ENCODE data around the gene GPD2. TPM values are rescaled to one million over a fixed set of nuclear protein-coding genes. Genes with fewer than 3 reads are reported as not detected.
"Not testable (repeated sequence)": the region's sequence is repeated elsewhere in the genome, so short reads cannot be mapped to it uniquely, and the experiment has no call there.

The GPD2 gene
- total RNA-seq, 1 donor from 2014 or later = 14.5 TPM

GRCh38 chr2:156471762-156472161, 35.6 kb downstream of the GPD2 start:
- intact Hi-C loops (cut with micrococcal nuclease) = loop anchor here (1.0 to 2.0 kb wide), 4 partner anchors 17 to 139 kb away; partner anchors contain the start of genes GPD2 and NR4A2

GRCh38 chr2:156472686-156473085, 36.5 kb downstream of the GPD2 start:
- intact Hi-C loops (cut with micrococcal nuclease) = loop anchor here (1.0 kb wide), 3 partner anchors 36 to 140 kb away; partner anchors contain the start of genes GPD2 and NR4A2

GRCh38 chr2:156473445-156473844, 37.3 kb downstream of the GPD2 start:
- intact Hi-C loops (cut with micrococcal nuclease) = no loop called here

- intact Hi-C loops (cut with micrococcal nuclease) = no loop called here
These were observed 38.2 kb downstream of the GPD2 start for GRCh38 chr2:156474401-156474800.

- intact Hi-C loops (cut with micrococcal nuclease) = loop anchor here (1.0 to 2.0 kb wide), 4 partner anchors 40 to 142 kb away; partner anchors contain the start of gene GPD2
These were observed 40.1 kb downstream of the GPD2 start for GRCh38 chr2:156476021-156476849.

GRCh38 chr2:156476850-156477206, 40.6 kb downstream of the GPD2 start:
- intact Hi-C loops (cut with micrococcal nuclease) = loop anchor here (1.0 to 2.0 kb wide), 4 partner anchors 41 to 143 kb away; partner anchors contain the start of gene GPD2

GRCh38 chr2:156480376-156480775, 44.2 kb downstream of the GPD2 start:
- intact Hi-C loops (cut with micrococcal nuclease) = no loop called here

GRCh38 chr2:156481312-156481711, 45.1 kb downstream of the GPD2 start:
- intact Hi-C loops (cut with micrococcal nuclease) = no loop called here

- intact Hi-C loops (cut with micrococcal nuclease) = no loop called here
These were observed 47.6 kb downstream of the GPD2 start for GRCh38 chr2:156483741-156484173.

- intact Hi-C loops (cut with micrococcal nuclease) = no loop called here
These were observed 50.0 kb downstream of the GPD2 start for GRCh38 chr2:156486147-156486546.

GRCh38 chr2:156486614-156487013, 50.4 kb downstream of the GPD2 start:
- intact Hi-C loops (cut with micrococcal nuclease) = no loop called here

- intact Hi-C loops (cut with micrococcal nuclease) = no loop called here
These were observed 53.0 kb downstream of the GPD2 start for GRCh38 chr2:156489195-156489594.

GRCh38 chr2:156489750-156490465, 53.7 kb downstream of the GPD2 start:
- intact Hi-C loops (cut with micrococcal nuclease) = no loop called here

GRCh38 chr2:156490466-156490840, 54.3 kb downstream of the GPD2 start:
- intact Hi-C loops (cut with micrococcal nuclease) = no loop called here

GRCh38 chr2:156491176-156491575, 55.0 kb downstream of the GPD2 start:
- intact Hi-C loops (cut with micrococcal nuclease) = no loop called here

- intact Hi-C loops (cut with micrococcal nuclease) = no loop called here
These were observed 56.8 kb downstream of the GPD2 start for GRCh38 chr2:156492979-156493378.

GRCh38 chr2:156495998-156496397, 59.8 kb downstream of the GPD2 start:
- intact Hi-C loops (cut with micrococcal nuclease) = not testable (repeated sequence)

- intact Hi-C loops (cut with micrococcal nuclease) = loop anchor here (2.0 kb wide), 1 partner anchor 15 kb away; no protein-coding TSS in a partner anchor
These were observed 69.5 kb downstream of the GPD2 start for GRCh38 chr2:156505696-156506095.

GRCh38 chr2:156511122-156511521, 74.9 kb downstream of the GPD2 start:
- intact Hi-C loops (cut with micrococcal nuclease) = no loop called here

GRCh38 chr2:156511803-156512202, 75.6 kb downstream of the GPD2 start:
- intact Hi-C loops (cut with micrococcal nuclease) = no loop called here

GRCh38 chr2:156512451-156512850, 76.3 kb downstream of the GPD2 start:
- intact Hi-C loops (cut with micrococcal nuclease) = no loop called here

GRCh38 chr2:156513219-156513618, 77.0 kb downstream of the GPD2 start:
- intact Hi-C loops (cut with micrococcal nuclease) = no loop called here

Measured in T-helper 1 cell treated with Interleukin-12 subunit alpha and Interleukin-12 subunit beta and Interleukin-4 antibody, amounts not matched to agents 30 ng/mL and 1 ng/mL, for 36 hours (primary cell).